Glutamatergic neuron (in vitro differentiated cells): ENCODE data around the gene PCED1A. TPM values are rescaled to one million over a fixed set of nuclear protein-coding genes. Genes with fewer than 3 reads are reported as not detected.

Experiments
- DNase-seq: peaks from one replicate; pipeline ENCODE4 v3.0.0; 2022
- H3K27ac Mint-ChIP-seq: one replicate; pipeline ENCODE4 v1.8.0; 2020; ENCODE audit warnings: mild to moderate bottlenecking, mixed read lengths, inconsistent platforms; ENCODE audit not compliant: unreplicated experiment
- H3K27me3 Mint-ChIP-seq: one replicate; pipeline ENCODE4 v1.8.0; 2020; ENCODE audit warnings: mild to moderate bottlenecking, moderate library complexity, mixed read lengths, inconsistent platforms; ENCODE audit not compliant: unreplicated experiment
- H3K36me3 Mint-ChIP-seq: one replicate; pipeline ENCODE4 v1.8.0; 2020; ENCODE audit warnings: mild to moderate bottlenecking, mixed read lengths, inconsistent platforms; ENCODE audit not compliant: unreplicated experiment
- H3K4me1 Mint-ChIP-seq: one replicate; pipeline ENCODE4 v1.8.0; 2020; ENCODE audit warnings: mild to moderate bottlenecking, low read depth, mixed read lengths, inconsistent platforms; ENCODE audit not compliant: unreplicated experiment
- H3K4me3 Mint-ChIP-seq: one replicate; pipeline ENCODE4 v1.8.0; 2020; ENCODE audit warnings: mild to moderate bottlenecking, mixed read lengths, inconsistent platforms; ENCODE audit not compliant: unreplicated experiment
- H3K9me3 Mint-ChIP-seq: one replicate; pipeline ENCODE4 v1.8.0; 2020; ENCODE audit warnings: mild to moderate bottlenecking, moderate library complexity, mixed read lengths, inconsistent platforms; ENCODE audit not compliant: unreplicated experiment
- total RNA-seq: library from RNA; stranded (reverse); fragmentation: NEBNext Ultra II Directional; extraction: Animal tissue kit (Norgen Biotek cat#: 25700); gene quantifications from one replicate; pipeline ENCODE4 v1.2.1, GENCODE V29; 2021; ENCODE audit not compliant: unreplicated experiment
- TF ChIP-seq, protein P1 (sequence below): fragments of 200-600 bp; sonication (generic); IDR thresholded peaks from one replicate; pipeline ENCODE4 v1.5.0; 2021; ENCODE audit not compliant: partially characterized antibody, unreplicated experiment

PCED1A gene
- total RNA-seq, 1 donor from 2014 or later = 41.6 TPM

DNA sequence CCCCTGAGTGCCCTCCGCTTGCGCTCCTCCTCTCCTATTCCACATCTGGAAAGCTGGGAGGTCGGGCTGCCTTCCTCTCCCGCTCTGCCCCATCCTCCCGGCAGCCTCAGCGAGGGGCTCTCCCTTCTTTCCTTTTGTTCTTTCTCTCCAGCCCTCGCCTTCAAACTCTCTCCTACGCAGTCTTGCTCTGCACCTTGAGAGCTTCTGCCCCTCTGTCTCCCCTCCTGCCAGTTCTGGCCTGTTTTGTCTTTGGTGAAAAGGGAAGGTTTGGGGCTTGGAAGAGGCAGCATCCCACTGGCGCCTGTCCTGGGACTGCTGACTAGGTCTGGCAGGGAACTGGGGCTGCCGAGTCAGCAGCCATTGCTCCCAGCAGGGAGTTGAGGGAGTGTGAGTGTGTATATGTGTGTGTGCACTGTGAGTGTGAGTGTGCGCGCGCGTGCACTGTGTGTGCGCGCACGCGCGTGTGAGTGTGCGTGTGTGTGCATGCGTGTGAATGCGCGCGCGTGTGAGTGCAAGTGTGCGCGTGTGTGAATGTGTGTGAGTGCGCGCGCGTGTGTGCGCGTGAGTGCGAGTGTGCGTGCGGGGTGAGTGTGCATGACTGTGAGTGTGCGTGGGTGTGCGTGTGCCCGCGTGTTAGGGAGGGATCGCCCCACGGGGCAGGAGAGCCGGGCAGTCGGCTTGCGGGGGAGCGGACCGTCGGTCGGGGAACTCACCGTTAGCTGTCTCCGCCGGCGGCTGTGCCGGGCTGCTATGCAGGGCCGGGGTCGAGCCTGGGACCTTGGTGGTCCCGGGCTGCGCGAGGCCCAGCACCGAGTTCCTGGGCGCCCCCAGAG is 40.6 kb downstream of the PCED1A start:
- TF ChIP-seq, protein P1, sequence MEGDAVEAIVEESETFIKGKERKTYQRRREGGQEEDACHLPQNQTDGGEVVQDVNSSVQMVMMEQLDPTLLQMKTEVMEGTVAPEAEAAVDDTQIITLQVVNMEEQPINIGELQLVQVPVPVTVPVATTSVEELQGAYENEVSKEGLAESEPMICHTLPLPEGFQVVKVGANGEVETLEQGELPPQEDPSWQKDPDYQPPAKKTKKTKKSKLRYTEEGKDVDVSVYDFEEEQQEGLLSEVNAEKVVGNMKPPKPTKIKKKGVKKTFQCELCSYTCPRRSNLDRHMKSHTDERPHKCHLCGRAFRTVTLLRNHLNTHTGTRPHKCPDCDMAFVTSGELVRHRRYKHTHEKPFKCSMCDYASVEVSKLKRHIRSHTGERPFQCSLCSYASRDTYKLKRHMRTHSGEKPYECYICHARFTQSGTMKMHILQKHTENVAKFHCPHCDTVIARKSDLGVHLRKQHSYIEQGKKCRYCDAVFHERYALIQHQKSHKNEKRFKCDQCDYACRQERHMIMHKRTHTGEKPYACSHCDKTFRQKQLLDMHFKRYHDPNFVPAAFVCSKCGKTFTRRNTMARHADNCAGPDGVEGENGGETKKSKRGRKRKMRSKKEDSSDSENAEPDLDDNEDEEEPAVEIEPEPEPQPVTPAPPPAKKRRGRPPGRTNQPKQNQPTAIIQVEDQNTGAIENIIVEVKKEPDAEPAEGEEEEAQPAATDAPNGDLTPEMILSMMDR = no peak
- peak overlapping the region; percentile 69 for H3K27ac Mint-ChIP-seq
- H3K4me1 Mint-ChIP-seq = peaks cover 7% of the 10 kb centered on the region
- H3K4me3 Mint-ChIP-seq = peak overlapping the region; percentile 91
- peaks cover 5% of the 10 kb centered on the region for H3K36me3 Mint-ChIP-seq
- DNase-seq = peak; percentile 49
- H3K9me3 Mint-ChIP-seq = peaks cover 3% of the 10 kb centered on the region
- peaks cover 30% of the 10 kb centered on the region for H3K27me3 Mint-ChIP-seq

DNA sequence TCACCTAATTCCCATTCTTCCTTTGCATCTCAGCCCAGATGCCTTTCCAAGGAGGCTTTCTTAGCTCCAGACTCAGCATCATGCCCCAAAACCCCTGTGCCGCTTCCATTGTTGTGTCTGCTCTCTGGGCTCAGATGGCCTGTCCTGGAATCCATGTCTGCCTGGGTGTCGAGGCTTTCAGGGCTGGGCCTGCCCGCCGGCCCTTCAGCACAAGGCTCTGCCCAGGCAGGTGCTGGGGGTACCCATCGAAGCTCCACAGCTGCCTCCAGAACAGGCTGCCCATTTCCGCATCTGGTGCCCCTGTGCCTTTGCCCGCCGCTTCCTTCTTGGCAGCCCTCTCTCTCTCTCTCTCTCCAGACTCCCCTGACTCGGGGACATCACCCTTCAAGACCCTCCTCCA is 41.2 kb downstream of the PCED1A start:
- Mint-ChIP-seq H3K27ac (peak overlapping the region; percentile 69), H3K27me3 (peaks cover 26% of the 10 kb centered on the region), H3K4me3 (peak overlapping the region; percentile 91), H3K36me3 (peaks cover 5% of the 10 kb centered on the region), H3K4me1 (peaks cover 7% of the 10 kb centered on the region), H3K9me3 (peaks cover 3% of the 10 kb centered on the region)
- TF ChIP-seq, protein P1 = no peak
- no peak for DNase-seq

DNA sequence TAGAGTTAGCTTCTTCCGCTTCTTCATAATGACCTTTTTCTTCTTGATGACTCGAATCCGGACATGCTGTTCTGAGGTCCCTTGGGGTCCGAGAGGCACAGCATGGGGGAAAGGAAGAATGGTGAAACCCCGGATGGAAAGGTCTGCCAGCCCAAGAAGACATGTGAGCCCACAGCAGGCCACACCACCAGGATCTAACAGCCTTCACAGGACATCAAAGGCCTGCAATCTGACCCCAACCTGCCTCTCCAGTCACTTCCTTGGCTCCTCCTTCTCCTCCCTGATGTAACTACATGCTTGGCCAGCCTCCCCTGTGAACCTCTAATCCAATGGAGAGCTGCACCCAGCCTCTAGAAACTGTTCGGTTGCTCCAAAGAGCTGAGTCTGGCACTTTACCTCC is 41.6 kb downstream of the PCED1A start:
- Mint-ChIP-seq H3K4me1 (peaks cover 7% of the 10 kb centered on the region), H3K36me3 (peaks cover 5% of the 10 kb centered on the region), H3K4me3 (peak overlapping the region; percentile 91), H3K27ac (no peak overlapping the region), H3K27me3 (peaks cover 24% of the 10 kb centered on the region), H3K9me3 (peaks cover 3% of the 10 kb centered on the region)
- TF ChIP-seq, protein P1 = no peak
- DNase-seq = no peak

DNA sequence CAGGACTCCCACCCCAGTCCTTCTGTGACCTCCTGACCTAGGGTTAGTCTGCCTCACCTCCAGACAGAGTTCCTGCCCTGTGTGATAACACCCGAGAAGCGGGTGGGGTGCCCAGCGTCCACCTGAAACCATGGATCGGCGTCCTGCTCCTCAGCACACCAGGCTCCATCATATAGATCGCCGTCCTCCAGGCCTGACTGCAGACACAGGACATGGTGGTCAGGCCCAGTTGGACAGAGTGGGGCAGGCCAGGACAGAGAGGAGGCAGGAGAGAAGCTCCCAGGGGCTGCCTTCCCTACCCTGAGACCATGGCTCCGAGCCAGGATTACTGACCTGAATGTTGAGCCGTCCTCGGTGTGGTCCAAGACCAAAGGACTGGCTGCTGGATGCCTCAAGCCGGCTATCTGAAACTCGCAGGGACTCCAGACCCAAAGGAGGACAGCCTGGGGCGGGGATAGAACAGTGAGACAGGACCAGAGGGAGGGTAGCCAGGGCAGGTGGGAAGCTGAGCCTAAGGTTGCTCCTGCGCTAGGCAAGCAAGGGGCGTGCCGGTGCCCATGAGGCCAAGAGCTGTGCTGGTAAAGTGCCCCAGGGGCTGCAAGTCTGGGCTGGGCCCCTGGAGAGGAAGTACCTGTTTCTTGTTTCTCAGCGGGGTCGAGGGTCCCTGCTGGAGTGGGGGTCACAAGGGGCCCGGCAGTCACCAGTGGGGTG is 42.2 kb downstream of the PCED1A start:
- no peak overlapping the region for H3K4me3 Mint-ChIP-seq
- peaks cover 3% of the 10 kb centered on the region for H3K9me3 Mint-ChIP-seq
- no peak overlapping the region for H3K27ac Mint-ChIP-seq
- TF ChIP-seq, protein P1 = no peak
- peaks cover 7% of the 10 kb centered on the region for H3K4me1 Mint-ChIP-seq
- peaks cover 7% of the 10 kb centered on the region for H3K36me3 Mint-ChIP-seq
- no peak for DNase-seq
- H3K27me3 Mint-ChIP-seq = peaks cover 24% of the 10 kb centered on the region
